Vagina (tissue), 2 donors: ENCODE measurements around the gene CALCOCO2. TPM values are rescaled to one million over a fixed set of nuclear protein-coding genes. Genes with fewer than 3 reads are reported as not detected.
"Not testable (repeated sequence)": the region's sequence is repeated elsewhere in the genome, so short reads cannot be mapped to it uniquely, and the experiment has no call there.

Experiments
- DNase-seq, 2 donors: peaks; one replicate each; pipeline ENCODE4 v3.0.0-alpha.2; 2017; ENCODE audit errors: extremely low spot score in 2 of 2
- H3K27ac ChIP-seq: fragments of 200-600 bp; sonication (generic); one replicate; pipeline ENCODE4 v1.5.1; 2019
- H3K27me3 ChIP-seq: fragments of 200-600 bp; sonication (generic); one replicate; pipeline ENCODE4 v1.5.1; 2019
- H3K36me3 ChIP-seq, 2 donors: fragments of 200-600 bp; sonication (generic); one replicate each; pipeline ENCODE4 v1.5.1; 2017 to 2019
- H3K4me1 ChIP-seq: fragments of 200-600 bp; sonication (generic); one replicate; pipeline ENCODE4 v1.5.1; 2019
- H3K4me3 ChIP-seq, 2 donors: fragments of 200-600 bp; sonication (generic); 1 replicate in 1 of 2; 2 replicates in 1 of 2; pipeline ENCODE4 v1.5.1; 2016 to 2019
- H3K9me3 ChIP-seq: fragments of 200-600 bp; sonication (generic); one replicate; pipeline ENCODE4 v1.5.1; 2019
- POLR2A ChIP-seq, 2 donors: fragments of 450-650 bp; IDR thresholded peaks; one replicate each; pipeline ENCODE4 v1.6.1; 2017; ENCODE audit warnings: antibody characterized with exemption in 2 of 2, mild to moderate bottlenecking in 2 of 2, moderate library complexity in 2 of 2
- POLR2AphosphoS5 ChIP-seq, 2 donors: sonication (generic); formaldehyde crosslinking; IDR thresholded peaks; one replicate each; pipeline ENCODE4 v1.9.0; 2017; ENCODE audit warnings: antibody characterized with exemption in 2 of 2, mild to moderate bottlenecking in 2 of 2, low read depth in 1 of 2; ENCODE audit not compliant: insufficient read depth in 1 of 2
- intact Hi-C: fragments of 100-400 bp; cut with DNase I; formaldehyde crosslinking; loops from one replicate; pipeline ENCODE4 v1.15.1; 2023
- total RNA-seq: library from RNA; depleted of rRNA; stranded (reverse); fragments of >200 nt; gene quantifications from one replicate; pipeline ENCODE4 v1.2.3, GENCODE V29; 2016
- TF ChIP-seq, protein P1 (sequence below), 3 experiments: fragments of 450-650 bp in 2 of 3; fragments of 200-600 bp in 1 of 3; sonication (generic) in 1 of 3; IDR thresholded peaks; one replicate each; pipeline ENCODE4 v1.5.1; 2017 to 2019; ENCODE audit warnings: antibody characterized with exemption in 3 of 3, mild to moderate bottlenecking in 2 of 3, moderate library complexity in 2 of 3

The CALCOCO2 gene
- total RNA-seq, 1 donor from 2014 or later, result 140 TPM

DNA sequence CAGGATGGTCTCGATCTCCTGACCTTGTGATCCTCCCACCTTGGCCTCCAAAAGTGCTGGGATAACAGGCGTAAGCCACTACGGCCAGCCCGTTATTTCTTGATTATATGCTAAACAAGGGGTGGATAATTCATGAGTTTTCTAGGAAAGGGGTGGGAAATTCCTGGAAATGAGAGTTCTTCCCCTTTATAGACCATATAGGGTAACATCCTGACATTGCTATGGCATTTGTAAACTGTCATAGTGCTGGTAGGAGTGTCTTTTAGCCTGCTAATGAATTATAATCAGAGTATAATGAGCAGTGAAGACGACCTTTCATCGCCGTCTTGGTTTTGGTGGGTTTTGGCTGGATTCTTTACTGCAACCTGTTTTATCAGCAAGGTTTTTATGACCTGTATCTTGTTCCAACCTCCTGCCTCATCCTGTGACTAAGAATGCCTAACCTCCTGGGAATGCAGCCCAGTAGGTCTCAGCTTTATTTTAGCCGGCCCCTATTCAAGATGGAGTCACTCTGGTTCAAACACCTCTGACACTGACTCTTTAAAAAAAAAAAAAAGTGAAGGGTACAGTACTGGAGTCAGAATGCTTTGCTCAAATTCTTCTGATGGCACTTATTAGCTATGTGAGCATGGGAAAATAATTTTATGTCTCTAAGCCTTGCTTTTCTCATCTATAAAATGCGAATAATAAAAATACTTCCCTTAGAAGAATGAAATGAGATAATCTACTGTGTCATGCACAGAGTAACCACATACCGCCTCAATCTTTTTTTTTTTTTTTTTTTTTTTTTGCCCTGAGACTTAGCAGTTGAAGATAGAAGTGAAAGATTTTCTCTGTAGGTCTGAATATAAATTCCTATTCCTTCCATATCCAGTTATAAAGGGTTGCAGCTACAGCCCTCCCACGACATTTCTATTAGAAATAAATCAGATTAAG is 5.1 kb upstream of the CALCOCO2 start:
- H3K4me1 ChIP-seq, result no peaks in the 10 kb centered on the region
- H3K4me3 ChIP-seq, result no peak overlapping the region
- no peak for DNase-seq
- no peaks in the 10 kb centered on the region for H3K36me3 ChIP-seq
- no peak for TF ChIP-seq POLR2A (IDR thresholded peaks at IDR 0.05)
- no peak for TF ChIP-seq POLR2AphosphoS5 (IDR thresholded peaks at IDR 0.05; ENCODE audit: insufficient read depth in 1 of 2, low read depth in 1 of 2)
- TF ChIP-seq, protein P1, sequence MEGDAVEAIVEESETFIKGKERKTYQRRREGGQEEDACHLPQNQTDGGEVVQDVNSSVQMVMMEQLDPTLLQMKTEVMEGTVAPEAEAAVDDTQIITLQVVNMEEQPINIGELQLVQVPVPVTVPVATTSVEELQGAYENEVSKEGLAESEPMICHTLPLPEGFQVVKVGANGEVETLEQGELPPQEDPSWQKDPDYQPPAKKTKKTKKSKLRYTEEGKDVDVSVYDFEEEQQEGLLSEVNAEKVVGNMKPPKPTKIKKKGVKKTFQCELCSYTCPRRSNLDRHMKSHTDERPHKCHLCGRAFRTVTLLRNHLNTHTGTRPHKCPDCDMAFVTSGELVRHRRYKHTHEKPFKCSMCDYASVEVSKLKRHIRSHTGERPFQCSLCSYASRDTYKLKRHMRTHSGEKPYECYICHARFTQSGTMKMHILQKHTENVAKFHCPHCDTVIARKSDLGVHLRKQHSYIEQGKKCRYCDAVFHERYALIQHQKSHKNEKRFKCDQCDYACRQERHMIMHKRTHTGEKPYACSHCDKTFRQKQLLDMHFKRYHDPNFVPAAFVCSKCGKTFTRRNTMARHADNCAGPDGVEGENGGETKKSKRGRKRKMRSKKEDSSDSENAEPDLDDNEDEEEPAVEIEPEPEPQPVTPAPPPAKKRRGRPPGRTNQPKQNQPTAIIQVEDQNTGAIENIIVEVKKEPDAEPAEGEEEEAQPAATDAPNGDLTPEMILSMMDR (IDR thresholded peaks at IDR 0.05), result no peak
- H3K9me3 ChIP-seq, result no peaks in the 10 kb centered on the region
- intact Hi-C loops, result no loop called here
- H3K27me3 ChIP-seq, result no peaks in the 10 kb centered on the region
- H3K27ac ChIP-seq, result no peak overlapping the region

DNA sequence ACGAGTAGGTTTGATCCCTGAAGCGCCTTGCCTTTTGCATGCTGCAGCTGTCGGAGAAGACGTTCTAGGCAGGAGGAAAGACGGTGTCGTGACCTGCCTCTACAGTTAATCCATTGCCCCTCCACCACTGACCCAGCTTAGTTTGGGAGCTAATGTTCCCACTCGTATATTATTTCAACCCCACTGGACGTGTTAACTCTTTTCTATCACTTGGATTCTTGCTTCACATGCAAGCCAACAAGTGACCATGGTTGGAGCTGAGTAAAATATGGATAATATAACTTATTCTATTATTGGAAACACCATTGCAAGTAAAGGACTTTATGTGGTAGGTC is 681 bp downstream of the CALCOCO2 start:
- DNase-seq, result no peak
- H3K9me3 ChIP-seq, result no peaks in the 10 kb centered on the region
- H3K27me3 ChIP-seq, result no peaks in the 10 kb centered on the region
- TF ChIP-seq, protein P1 (IDR thresholded peaks at IDR 0.05), result no peak
- TF ChIP-seq POLR2A (IDR thresholded peaks at IDR 0.05) (no peak), POLR2AphosphoS5 (IDR thresholded peaks at IDR 0.05; ENCODE audit: insufficient read depth in 1 of 2, low read depth in 1 of 2) (no peak)
- intact Hi-C loops, result no loop called here
- peak overlapping the region; percentile 99 for H3K27ac ChIP-seq
- no peaks in the 10 kb centered on the region for H3K36me3 ChIP-seq
- H3K4me3 ChIP-seq, result peak overlapping the region; percentile 80 to 99
- H3K4me1 ChIP-seq, result peaks cover 52% of the 10 kb centered on the region

DNA sequence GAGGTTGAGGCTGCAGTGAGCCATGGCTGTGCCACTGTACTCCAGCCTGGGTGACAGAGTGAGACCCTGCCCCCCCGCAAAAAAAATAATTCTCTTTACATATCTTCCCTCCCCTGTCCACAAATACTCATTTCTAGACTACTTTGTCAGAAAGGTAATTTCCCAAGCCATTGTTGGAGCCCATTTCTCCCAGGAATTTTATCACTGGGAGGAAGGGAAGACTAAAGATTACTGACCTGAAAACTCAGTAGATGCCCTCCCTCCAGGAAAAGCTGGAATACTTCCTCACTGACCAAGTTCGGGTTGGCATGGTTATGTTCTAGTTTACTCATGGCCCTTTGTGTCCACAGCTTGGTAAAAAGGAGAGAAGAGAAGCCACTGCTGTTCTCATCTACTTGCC is 4.1 kb downstream of the CALCOCO2 start:
- TF ChIP-seq, protein P1 (IDR thresholded peaks at IDR 0.05), result no peak
- no peak for TF ChIP-seq POLR2AphosphoS5 (IDR thresholded peaks at IDR 0.05; ENCODE audit: insufficient read depth in 1 of 2, low read depth in 1 of 2)
- no peak for TF ChIP-seq POLR2A (IDR thresholded peaks at IDR 0.05)
- Histone ChIP-seq H3K4me3 (no peak overlapping the region), H3K27me3 (no peaks in the 10 kb centered on the region), H3K27ac (no peak overlapping the region), H3K9me3 (no peaks in the 10 kb centered on the region), H3K4me1 (peaks cover 85% of the 10 kb centered on the region), H3K36me3 (no peaks in the 10 kb centered on the region)
- intact Hi-C loops, result no loop called here
- DNase-seq, result no peak

DNA sequence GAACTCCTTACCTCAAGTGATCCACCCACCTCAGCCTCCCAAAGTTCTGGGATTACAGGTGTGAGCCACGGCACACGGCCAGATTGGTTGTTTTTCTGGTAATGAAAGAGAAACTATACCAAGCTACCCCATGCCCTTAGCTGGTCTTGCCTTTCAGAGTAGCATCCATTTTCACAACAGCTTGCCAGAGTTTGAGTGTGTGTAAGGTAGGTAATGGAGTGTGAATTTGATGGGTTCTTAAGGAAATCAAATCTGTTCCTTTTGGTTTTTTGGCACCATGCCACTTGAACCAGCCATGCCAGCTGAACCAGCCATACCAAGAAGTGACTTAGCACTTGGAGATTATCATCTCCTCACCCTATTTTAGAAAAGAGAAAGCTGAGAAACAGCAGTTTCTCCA is 5.1 kb downstream of the CALCOCO2 start:
- peaks cover 95% of the 10 kb centered on the region for H3K4me1 ChIP-seq

DNA sequence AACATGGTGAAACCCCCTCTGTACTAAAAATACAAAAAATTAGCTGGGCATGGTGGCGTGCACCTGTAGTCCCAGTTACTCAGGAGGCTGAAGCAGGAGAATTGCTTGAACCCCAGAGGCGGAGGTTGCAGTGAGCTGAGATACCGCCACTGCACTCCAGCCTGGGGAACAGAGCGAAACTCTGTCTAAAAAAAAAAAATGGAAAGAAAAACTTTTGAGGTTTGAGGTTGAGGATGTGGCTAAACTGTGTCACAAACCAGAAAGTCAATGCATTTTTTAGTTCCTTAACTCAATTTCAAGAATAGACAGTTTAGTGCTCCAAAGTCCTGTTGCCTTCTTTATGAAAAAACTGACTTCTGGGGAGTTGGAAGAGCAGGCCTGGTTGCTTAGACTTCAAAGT is 6.6 kb downstream of the CALCOCO2 start:
- intact Hi-C loops, DNase-seq, H3K9me3 ChIP-seq, H3K27me3 ChIP-seq, H3K4me3 ChIP-seq, H3K36me3 ChIP-seq: not testable (repeated sequence)
- peaks cover 97% of the 10 kb centered on the region for H3K4me1 ChIP-seq
- H3K27ac ChIP-seq, result peak overlapping the region; percentile 33

More for the DNA sequence above, 5.1 kb downstream of the CALCOCO2 start:
- H3K4me3 ChIP-seq, result no peak overlapping the region
- TF ChIP-seq POLR2AphosphoS5 (IDR thresholded peaks at IDR 0.05; ENCODE audit: insufficient read depth in 1 of 2, low read depth in 1 of 2), result peak in 1 of 2 donors; percentile 34
- TF ChIP-seq, protein P1 (IDR thresholded peaks at IDR 0.05), result no peak
- H3K27me3 ChIP-seq, result no peaks in the 10 kb centered on the region
- no peak for DNase-seq
- H3K27ac ChIP-seq, result no peak overlapping the region
- no peaks in the 10 kb centered on the region for H3K36me3 ChIP-seq
- no peaks in the 10 kb centered on the region for H3K9me3 ChIP-seq
- intact Hi-C loops, result no loop called here
